ENCODE results near the gene UTS2R. TPM values are rescaled to one million over a fixed set of nuclear protein-coding genes. Genes with fewer than 3 reads are reported as not detected.

UTS2R gene
- total RNA-seq, 1 donor from 2014 or later: not detected

- H3K4me1 ChIP-seq: peaks cover 34% of the 10 kb centered on the region
- H3K9me3 ChIP-seq: no peaks in the 10 kb centered on the region
- DNase-seq (no peak), ATAC-seq (no peak)
- H3K36me3 ChIP-seq: peaks cover 7% of the 10 kb centered on the region
- intact Hi-C loops (cut with DNase I): no loop called here
- TF ChIP-seq CTCF (IDR thresholded peaks at IDR 0.05): no peak
- H3K27ac ChIP-seq: no peak overlapping the region
- H3K4me3 ChIP-seq: no peak overlapping the region
- no peaks in the 10 kb centered on the region for H3K27me3 ChIP-seq (ENCODE audit: low read depth)
These were observed 42.5 kb upstream of the UTS2R start for GRCh38 chr17:82328994-82329507.

GRCh38 chr17:82329683-82330321 is 41.8 kb upstream of the UTS2R start:
- intact Hi-C loops (cut with DNase I): no loop called here
- Histone ChIP-seq H3K9me3 (no peaks in the 10 kb centered on the region), H3K36me3 (peaks cover 7% of the 10 kb centered on the region), H3K27me3 (ENCODE audit: low read depth) (no peaks in the 10 kb centered on the region), H3K4me1 (peaks cover 41% of the 10 kb centered on the region), H3K27ac (no peak overlapping the region), H3K4me3 (no peak overlapping the region)
- no peak for ATAC-seq
- no peak for TF ChIP-seq CTCF (IDR thresholded peaks at IDR 0.05)
- DNase-seq: no peak

GRCh38 chr17:82330322-82331239 is 41.0 kb upstream of the UTS2R start:
- Histone ChIP-seq H3K4me3 (no peak overlapping the region), H3K27me3 (ENCODE audit: low read depth) (no peaks in the 10 kb centered on the region), H3K36me3 (peaks cover 7% of the 10 kb centered on the region), H3K4me1 (peaks cover 49% of the 10 kb centered on the region), H3K9me3 (no peaks in the 10 kb centered on the region), H3K27ac (no peak overlapping the region)
- no peak for TF ChIP-seq CTCF (IDR thresholded peaks at IDR 0.05)
- intact Hi-C loops (cut with DNase I): no loop called here
- DNase-seq: peak; percentile 57
- ATAC-seq: no peak

GRCh38 chr17:82331345-82331939 is 40.1 kb upstream of the UTS2R start:
- Histone ChIP-seq H3K27me3 (ENCODE audit: low read depth) (no peaks in the 10 kb centered on the region), H3K4me3 (no peak overlapping the region), H3K27ac (no peak overlapping the region), H3K9me3 (no peaks in the 10 kb centered on the region), H3K36me3 (peaks cover under 1% of the 10 kb centered on the region), H3K4me1 (peaks cover 56% of the 10 kb centered on the region)
- DNase-seq (no peak), ATAC-seq (no peak)
- no peak for TF ChIP-seq CTCF (IDR thresholded peaks at IDR 0.05)
- intact Hi-C loops (cut with DNase I): no loop called here

GRCh38 chr17:82332669-82333278 is 38.8 kb upstream of the UTS2R start:
- TF ChIP-seq CTCF (IDR thresholded peaks at IDR 0.05): no peak
- Histone ChIP-seq H3K4me1 (peaks cover 56% of the 10 kb centered on the region), H3K4me3 (peak overlapping the region; percentile 76), H3K36me3 (no peaks in the 10 kb centered on the region), H3K27me3 (ENCODE audit: low read depth) (no peaks in the 10 kb centered on the region), H3K9me3 (no peaks in the 10 kb centered on the region), H3K27ac (peak overlapping the region; percentile 86)
- DNase-seq (peak; percentile 83), ATAC-seq (peak; percentile 59 to 68)
- intact Hi-C loops (cut with DNase I): no loop called here
